ENCODE data around the gene EIF4E2. TPM values are rescaled to one million over a fixed set of nuclear protein-coding genes. Genes with fewer than 3 reads are reported as not detected.
A peak's percentile ranks its signal among the peaks of the same experiment; 100 is the strongest.

EIF4E2 gene
- total and polyA plus RNA-seq, 2 of the 13 experiments (the other 11 are each of a cell fraction or from before 2014, with no cell fraction given): 25.0 to 101 TPM

GRCh38 chr2:232521959-232522622, 28.4 kb upstream of the EIF4E2 start (continued):
- TF ChIP-seq MAZ (IDR thresholded peaks at IDR 0.05; ENCODE audit: borderline replicate concordance, low read depth, low read length): 0 out of 2 replicates have a peak, but pooled peaks have one; percentile 17
- no peak for TF ChIP-seq MAZ (CRISPR knock-in tag; IDR thresholded peaks at IDR 0.05; ENCODE audit: low read depth)
- 0 out of 2 replicates have a peak, but pooled peaks have one; percentile 26 for TF ChIP-seq BCL3 (CRISPR knock-in tag; IDR thresholded peaks at IDR 0.05)
- TF ChIP-seq KDM5A (IDR thresholded peaks at IDR 0.05; ENCODE audit: borderline replicate concordance, low read length): no peak
- TF ChIP-seq, protein P1, sequence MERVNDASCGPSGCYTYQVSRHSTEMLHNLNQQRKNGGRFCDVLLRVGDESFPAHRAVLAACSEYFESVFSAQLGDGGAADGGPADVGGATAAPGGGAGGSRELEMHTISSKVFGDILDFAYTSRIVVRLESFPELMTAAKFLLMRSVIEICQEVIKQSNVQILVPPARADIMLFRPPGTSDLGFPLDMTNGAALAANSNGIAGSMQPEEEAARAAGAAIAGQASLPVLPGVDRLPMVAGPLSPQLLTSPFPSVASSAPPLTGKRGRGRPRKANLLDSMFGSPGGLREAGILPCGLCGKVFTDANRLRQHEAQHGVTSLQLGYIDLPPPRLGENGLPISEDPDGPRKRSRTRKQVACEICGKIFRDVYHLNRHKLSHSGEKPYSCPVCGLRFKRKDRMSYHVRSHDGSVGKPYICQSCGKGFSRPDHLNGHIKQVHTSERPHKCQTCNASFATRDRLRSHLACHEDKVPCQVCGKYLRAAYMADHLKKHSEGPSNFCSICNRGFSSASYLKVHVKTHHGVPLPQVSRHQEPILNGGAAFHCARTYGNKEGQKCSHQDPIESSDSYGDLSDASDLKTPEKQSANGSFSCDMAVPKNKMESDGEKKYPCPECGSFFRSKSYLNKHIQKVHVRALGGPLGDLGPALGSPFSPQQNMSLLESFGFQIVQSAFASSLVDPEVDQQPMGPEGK (CRISPR knock-in tag; IDR thresholded peaks at IDR 0.05): 0 out of 2 replicates have a peak, but pooled peaks have one; percentile 17
- 0 out of 2 replicates have a peak, but pooled peaks have one; percentile 44 for TF ChIP-seq CAMTA2 (CRISPR knock-in tag; IDR thresholded peaks at IDR 0.05; ENCODE audit: borderline replicate concordance)

All from HepG2 (cell line).